Sigmoid colon (tissue), 4 donors: ENCODE measurements around the gene POMGNT1.
"Not testable (repeated sequence)": the region's sequence is repeated elsewhere in the genome, so short reads cannot be mapped to it uniquely, and the experiment has no call there.

Source experiments
- CTCF ChIP-seq, 4 experiments: fragments of 450-650 bp in 3 of 4; fragments of 200-600 bp in 1 of 4; IDR thresholded peaks; one replicate each; pipeline ENCODE4 v1.5.1; 2016 to 2019; ENCODE audit warnings: antibody characterized with exemption in 4 of 4, mild to moderate bottlenecking in 3 of 4, moderate library complexity in 2 of 4
- POLR2A ChIP-seq, 2 donors: fragments of 450-650 bp; IDR thresholded peaks; one replicate each; pipeline ENCODE4 v1.6.1; 2016; ENCODE audit warnings: antibody characterized with exemption in 2 of 2, mild to moderate bottlenecking in 2 of 2, moderate library complexity in 2 of 2
- POLR2AphosphoS5 ChIP-seq, 4 donors: sonication (generic); formaldehyde crosslinking; IDR thresholded peaks; one replicate each; pipeline ENCODE4 v1.6.1; 2017; ENCODE audit warnings: antibody characterized with exemption in 4 of 4

- not testable (repeated sequence) for TF ChIP-seq CTCF, POLR2A, POLR2AphosphoS5 (IDR thresholded peaks at IDR 0.05)
Measured at GRCh38 chr1:46223055-46223454, 24.8 kb upstream of the POMGNT1 start.
